H1 (cell line): ENCODE measurements around the gene WNT11. TPM values are rescaled to one million over a fixed set of nuclear protein-coding genes. Genes with fewer than 3 reads are reported as not detected.

ENCODE experiments used
- CBX8 ChIP-seq: fragments of 300-800, 300-1000 bp; sonication (generic); IDR thresholded peaks from 2 replicates; pipeline ENCODE4 v1.7.1; 2016; ENCODE audit warnings: low read depth, low read length, borderline replicate concordance
- HDAC6 ChIP-seq: IDR thresholded peaks from one replicate; pipeline ENCODE4 v1.7.1; 2012; ENCODE audit warnings: low read depth, mild to moderate bottlenecking, inconsistent platforms, low read length, moderate library complexity
- KDM5A ChIP-seq: fragments of 200-600 bp; IDR thresholded peaks from 2 replicates; pipeline ENCODE4 v1.7.1; 2012; ENCODE audit warnings: mild to moderate bottlenecking, low read length, inconsistent platforms, mixed read lengths
- NRF1 ChIP-seq: IDR thresholded peaks from 2 replicates; pipeline ENCODE4 v1.6.1; 2011; ENCODE audit warnings: mild to moderate bottlenecking, low read depth, low read length, improper control_type of control experiment
- TAF1 ChIP-seq: IDR thresholded peaks from 2 replicates; pipeline ENCODE4 v1.6.1; 2011; ENCODE audit warnings: mild to moderate bottlenecking, low read depth, low read length
- TAF7 ChIP-seq: optimal IDR thresholded peaks from 2 replicates; pipeline ENCODE3; 2011; ENCODE audit warnings: low read depth, mild to moderate bottlenecking, inconsistent platforms, low read length, moderate library complexity, borderline replicate concordance
- polyA plus RNA-seq, 7 experiments: library from polyadenylated mRNA; depleted of rRNA in 3 of 7; stranded (reverse) in 5 of 7; unstranded in 2 of 7; fragments of >200 nt in 5 of 7; fragments of 200-250 nt in 2 of 7; gene quantifications; 1 replicate in 5 of 7; 2 replicates in 1 of 7; 4 replicates in 1 of 7; pipeline versions ENCODE4 v1.2.1 to v1.2.3, GENCODE V29; 2011 to 2013; ENCODE audit warnings: missing spikeins in 2 of 7, mixed read lengths in 2 of 7
- total RNA-seq: library from RNA; stranded (reverse); fragmentation: NEBNext Ultra II Directional; extraction: Animal tissue kit (Norgen Biotek cat#: 25700); gene quantifications from 2 replicates; pipeline ENCODE4 v1.2.1, GENCODE V29; 2021
- TF ChIP-seq, protein P1 (sequence below): IDR thresholded peaks from 2 replicates; pipeline ENCODE4 v1.6.1; 2011; ENCODE audit warnings: low read length, improper control_type of control experiment
- TF ChIP-seq, protein P2 (sequence below): IDR thresholded peaks from 2 replicates; pipeline ENCODE4 v1.6.1; 2012; ENCODE audit warnings: inconsistent platforms
- TF ChIP-seq, protein P3 (sequence below): IDR thresholded peaks from 2 replicates; pipeline ENCODE4 v1.6.1; 2011; ENCODE audit warnings: low read depth, mild to moderate bottlenecking, low read length; ENCODE audit not compliant: insufficient read depth

Gene WNT11
- total and polyA plus RNA-seq, 2 of the 8 experiments (the other 6 are each of a cell fraction or from before 2014, with no cell fraction given): 0.11 to 0.45 TPM

DNA sequence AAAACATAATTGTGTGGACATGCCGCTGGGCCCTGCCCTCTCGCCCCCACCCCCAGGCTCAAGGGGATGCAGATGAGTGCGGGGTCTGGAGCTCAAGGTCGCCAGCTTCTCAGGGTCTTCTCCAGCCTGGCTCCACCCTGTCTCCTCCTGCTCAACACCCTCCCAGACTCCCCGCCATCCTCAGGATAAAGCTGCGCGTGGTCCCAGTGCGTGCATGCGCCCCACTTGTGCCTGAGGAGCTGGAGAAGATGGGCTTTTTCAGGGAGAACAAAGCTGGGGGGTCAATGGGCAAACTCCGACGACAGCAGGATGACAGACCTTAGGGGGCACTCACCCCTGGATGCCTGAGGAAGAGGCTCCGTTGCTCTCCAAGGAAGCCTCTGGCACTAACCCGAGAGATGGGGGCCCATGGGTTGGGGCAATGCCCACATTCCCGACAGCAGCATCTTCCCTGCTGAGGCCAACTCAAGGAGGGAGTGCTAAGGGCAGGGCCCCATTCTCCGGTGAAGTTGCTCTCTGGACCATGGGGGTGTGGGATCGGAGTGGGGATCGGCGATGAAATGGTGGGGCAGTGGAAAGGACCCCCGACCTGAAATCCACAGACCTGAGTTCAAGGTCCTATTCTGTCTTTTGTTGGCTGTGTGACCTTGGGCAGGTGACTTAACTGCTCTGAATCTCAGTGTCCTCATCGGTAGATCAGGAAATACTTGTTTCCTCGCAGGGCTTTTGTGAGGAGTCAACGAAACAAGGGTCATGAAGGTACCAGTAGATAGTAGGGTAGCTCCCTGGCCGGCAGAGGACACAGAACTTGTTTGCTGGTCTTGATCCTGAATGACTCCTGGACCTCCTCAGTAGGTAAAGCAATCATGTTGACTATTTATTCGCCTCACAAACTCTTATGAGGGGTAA lies 47.7 kb downstream of the WNT11 start (continued):
- TF ChIP-seq, protein P1, sequence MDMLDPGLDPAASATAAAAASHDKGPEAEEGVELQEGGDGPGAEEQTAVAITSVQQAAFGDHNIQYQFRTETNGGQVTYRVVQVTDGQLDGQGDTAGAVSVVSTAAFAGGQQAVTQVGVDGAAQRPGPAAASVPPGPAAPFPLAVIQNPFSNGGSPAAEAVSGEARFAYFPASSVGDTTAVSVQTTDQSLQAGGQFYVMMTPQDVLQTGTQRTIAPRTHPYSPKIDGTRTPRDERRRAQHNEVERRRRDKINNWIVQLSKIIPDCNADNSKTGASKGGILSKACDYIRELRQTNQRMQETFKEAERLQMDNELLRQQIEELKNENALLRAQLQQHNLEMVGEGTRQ: no peak
- TF ChIP-seq CBX8 (no peak), TAF7 (no peak), KDM5A (no peak), TAF1 (no peak), NRF1 (no peak), HDAC6 (no peak)
- TF ChIP-seq, protein P2, sequence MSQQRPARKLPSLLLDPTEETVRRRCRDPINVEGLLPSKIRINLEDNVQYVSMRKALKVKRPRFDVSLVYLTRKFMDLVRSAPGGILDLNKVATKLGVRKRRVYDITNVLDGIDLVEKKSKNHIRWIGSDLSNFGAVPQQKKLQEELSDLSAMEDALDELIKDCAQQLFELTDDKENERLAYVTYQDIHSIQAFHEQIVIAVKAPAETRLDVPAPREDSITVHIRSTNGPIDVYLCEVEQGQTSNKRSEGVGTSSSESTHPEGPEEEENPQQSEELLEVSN: no peak
- TF ChIP-seq, protein P3, sequence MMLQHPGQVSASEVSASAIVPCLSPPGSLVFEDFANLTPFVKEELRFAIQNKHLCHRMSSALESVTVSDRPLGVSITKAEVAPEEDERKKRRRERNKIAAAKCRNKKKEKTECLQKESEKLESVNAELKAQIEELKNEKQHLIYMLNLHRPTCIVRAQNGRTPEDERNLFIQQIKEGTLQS: no peak
